Body of pancreas (tissue), 4 donors: ENCODE results near the gene AFG1L. TPM values are rescaled to one million over a fixed set of nuclear protein-coding genes. Genes with fewer than 3 reads are reported as not detected.
"Not testable (repeated sequence)": the region's sequence is repeated elsewhere in the genome, so short reads cannot be mapped to it uniquely, and the experiment has no call there.

Experiments used
- ATAC-seq: fragments of 150-250 bp; one replicate; pipeline ENCODE4 v1.9.1; 2016
- DNase-seq, 4 donors: peaks; one replicate each; pipeline ENCODE4 v3.0.0-alpha.2; 2019
- H3K27ac ChIP-seq, 4 donors: fragments of 200-600 bp; sonication (generic); 1 replicate in 3 of 4; 2 replicates in 1 of 4; pipeline versions ENCODE4 v1.5.1 to v1.6.1; 2016 to 2019; ENCODE audit warnings: mild to moderate bottlenecking in 1 of 4, mixed read lengths in 1 of 4, moderate library complexity in 1 of 4
- H3K27me3 ChIP-seq, 2 donors: fragments of 200-600 bp; sonication (generic); one replicate each; pipeline ENCODE4 v1.6.0; 2016; ENCODE audit warnings: mild to moderate bottlenecking in 1 of 2
- H3K36me3 ChIP-seq, 2 donors: fragments of 200-600 bp; sonication (generic); replicated peaks in 1 of 2; 2 replicates each; pipeline ENCODE4 v1.5.1; 2016; ENCODE audit warnings: low read depth in 2 of 2; ENCODE audit not compliant: insufficient read depth in 1 of 2
- H3K4me1 ChIP-seq: fragments of 200-600 bp; sonication (generic); one replicate; pipeline ENCODE4 v1.6.0; 2016
- H3K4me3 ChIP-seq, 2 donors: fragments of 200-600 bp; sonication (generic); 1 replicate in 1 of 2; 2 replicates in 1 of 2; pipeline ENCODE4 v1.5.1; 2016 to 2019
- H3K9me3 ChIP-seq, 3 donors: fragments of 200-600 bp; sonication (generic); 1 replicate in 2 of 3; 2 replicates in 1 of 3; pipeline ENCODE4 v1.5.1; 2016
- CTCF ChIP-seq, 7 experiments: fragments of 450-650 bp in 4 of 7; fragments of 200-600 bp in 3 of 7; sonication (generic) in 3 of 7; IDR thresholded peaks; one replicate each; pipeline ENCODE4 v1.5.1; 2016 to 2019; ENCODE audit warnings: antibody characterized with exemption in 7 of 7
- POLR2A ChIP-seq, 3 donors: fragments of 450-650 bp; IDR thresholded peaks; one replicate each; pipeline ENCODE4 v1.6.1; 2016; ENCODE audit warnings: antibody characterized with exemption in 3 of 3, mild to moderate bottlenecking in 2 of 3
- WGBS, 2 donors: methylation state at CpG; one replicate each; pipeline ENCODE4 v1.1.5; 2017; 5-methylcytosine and 5-hydroxymethylcytosine counted together
- intact Hi-C: fragments of 100-400 bp; cut with DNase I; formaldehyde crosslinking; loops from one replicate; pipeline ENCODE4 v1.15.1; 2023
- total RNA-seq, 2 donors: library from RNA; depleted of rRNA; stranded (reverse); fragments of >200 nt; gene quantifications; one replicate each; pipeline ENCODE4 v1.1.0, GENCODE V29; 2016

The AFG1L gene
- total RNA-seq, 2 donors from 2014 or later, result 1.6 to 4.0 TPM

GRCh38 chr6:108441141-108441540, 146.3 kb downstream of the AFG1L start:
- H3K27me3 ChIP-seq, result no peaks in the 10 kb centered on the region
- no peaks in the 10 kb centered on the region for H3K9me3 ChIP-seq
- ATAC-seq, result no peak
- no peaks in the 10 kb centered on the region for H3K36me3 ChIP-seq
- H3K4me3 ChIP-seq, result no peak overlapping the region
- TF ChIP-seq POLR2A (IDR thresholded peaks at IDR 0.05), result no peak
- no peak for DNase-seq
- H3K27ac ChIP-seq, result no peak overlapping the region
- peaks cover 9% of the 10 kb centered on the region for H3K4me1 ChIP-seq
- intact Hi-C loops, result no loop called here

- Histone ChIP-seq H3K36me3 (no peaks in the 10 kb centered on the region), H3K4me3 (no peak overlapping the region), H3K4me1 (peaks cover 9% of the 10 kb centered on the region), H3K27me3 (no peaks in the 10 kb centered on the region), H3K9me3 (no peaks in the 10 kb centered on the region), H3K27ac (no peak overlapping the region)
- DNase-seq, result no peak
- no peak for ATAC-seq
- TF ChIP-seq POLR2A (IDR thresholded peaks at IDR 0.05) (no peak), CTCF (IDR thresholded peaks at IDR 0.05) (no peak)
- intact Hi-C loops, result no loop called here
- 87 to 100% methylated on average over 2 of the region's 2 CpGs for WGBS, 2 donors
These were observed 148.1 kb downstream of the AFG1L start for GRCh38 chr6:108442770-108443520.

GRCh38 chr6:108446629-108447150, 151.8 kb downstream of the AFG1L start:
- Histone ChIP-seq H3K4me3 (no peak overlapping the region), H3K27ac (no peak overlapping the region), H3K9me3 (no peaks in the 10 kb centered on the region), H3K4me1 (no peaks in the 10 kb centered on the region), H3K27me3 (no peaks in the 10 kb centered on the region), H3K36me3 (no peaks in the 10 kb centered on the region)
- no peak for ATAC-seq
- TF ChIP-seq POLR2A (IDR thresholded peaks at IDR 0.05) (no peak), CTCF (IDR thresholded peaks at IDR 0.05) (no peak)
- intact Hi-C loops, result no loop called here
- 91 to 100% methylated on average over 3 of the region's 3 CpGs for WGBS, 2 donors
- DNase-seq, result no peak

- DNase-seq (no peak), ATAC-seq (no peak)
- Histone ChIP-seq H3K4me3 (no peak overlapping the region), H3K27me3 (no peaks in the 10 kb centered on the region), H3K36me3 (no peaks in the 10 kb centered on the region), H3K4me1 (no peaks in the 10 kb centered on the region), H3K9me3 (no peaks in the 10 kb centered on the region), H3K27ac (no peak overlapping the region)
- intact Hi-C loops, result no loop called here
- 100% methylated on average over 1 of the region's 1 CpG for WGBS, 2 donors
- TF ChIP-seq POLR2A (IDR thresholded peaks at IDR 0.05) (no peak), CTCF (IDR thresholded peaks at IDR 0.05) (no peak)
These were observed 153.6 kb downstream of the AFG1L start for GRCh38 chr6:108448481-108448880.

GRCh38 chr6:108449717-108450116, 154.9 kb downstream of the AFG1L start:
- H3K27ac ChIP-seq, intact Hi-C loops, H3K4me1 ChIP-seq, H3K9me3 ChIP-seq, DNase-seq, H3K36me3 ChIP-seq, H3K4me3 ChIP-seq, ATAC-seq, H3K27me3 ChIP-seq: not testable (repeated sequence)
- WGBS, 2 donors, result no CpG with 5 or more reads among the region's 1 CpG

- no peaks in the 10 kb centered on the region for H3K36me3 ChIP-seq
- WGBS, 2 donors, result 89 to 91% methylated on average over 8 of the region's 8 CpGs
- no peaks in the 10 kb centered on the region for H3K27me3 ChIP-seq
- H3K4me3 ChIP-seq, result no peak overlapping the region
- no peak for TF ChIP-seq CTCF (IDR thresholded peaks at IDR 0.05)
- TF ChIP-seq POLR2A (IDR thresholded peaks at IDR 0.05), result no peak
- no peak overlapping the region for H3K27ac ChIP-seq
- H3K9me3 ChIP-seq, result no peaks in the 10 kb centered on the region
- no peaks in the 10 kb centered on the region for H3K4me1 ChIP-seq
- ATAC-seq (no peak), DNase-seq (no peak)
- intact Hi-C loops, result no loop called here
These were observed 157.0 kb downstream of the AFG1L start for GRCh38 chr6:108451816-108452215.
